PC-3 (cell line): ENCODE measurements around the gene NRARP. TPM values are rescaled to one million over a fixed set of nuclear protein-coding genes. Genes with fewer than 3 reads are reported as not detected.

Experiments
- ATAC-seq: fragments of 200-7000 bp; cut with Tn5 transposase; 2 replicates; pipeline ENCODE4 v1.9.1; 2020; ENCODE audit warnings: mild to moderate bottlenecking, moderate library complexity
- BruUV-seq: library from RNA; stranded (reverse); fragments of 400-500 nt; replicated peaks from 2 replicates; lab custom pipeline; 2021; lab: Mats Ljungman, UMichigan
- CTCF ChIA-PET: fragments of 300-600 bp; sonication (Branson Sonifier 250); formaldehyde crosslinking; loops from one replicate; lab custom pipeline; 2022; ENCODE audit warnings: antibody characterized with exemption; lab: Charles Lee
- POLR2A ChIA-PET: fragments of 300-600 bp; sonication (Branson Sonifier 250); formaldehyde crosslinking; loops from one replicate; lab custom pipeline; 2022; ENCODE audit warnings: antibody characterized with exemption; ENCODE audit not compliant: unreplicated experiment; lab: Charles Lee
- DNase-seq: peaks from one replicate; pipeline ENCODE4 v3.0.0-alpha.2; 2015
- H2AFZ ChIP-seq: fragments of 300-600 bp; sonication (generic); 2 replicates; pipeline ENCODE4 v1.6.0; 2016; ENCODE audit warnings: antibody characterized with exemption, low read length
- H3F3A ChIP-seq: fragments of 300-600 bp; sonication (generic); one replicate; pipeline ENCODE4 v1.6.0; 2017; ENCODE audit warnings: antibody characterized with exemption, low read length, control low read depth, mild to moderate bottlenecking; ENCODE audit not compliant: unreplicated experiment
- H3K27ac ChIP-seq: fragments of 300-600 bp; sonication (generic); 2 replicates; pipeline ENCODE4 v1.5.1; 2016; ENCODE audit warnings: mild to moderate bottlenecking, low read length
- H3K27me3 ChIP-seq: fragments of 300-600 bp; sonication (generic); 2 replicates; pipeline ENCODE4 v1.6.1; 2016; ENCODE audit warnings: low read length, mixed read lengths
- H3K36me3 ChIP-seq: fragments of 300-600 bp; sonication (generic); 2 replicates; pipeline ENCODE4 v1.6.1; 2016; ENCODE audit warnings: low read depth, mixed run types, low read length, mixed read lengths
- H3K4me1 ChIP-seq: fragments of 300-600 bp; sonication (generic); 2 replicates; pipeline ENCODE4 v1.5.1; 2016; ENCODE audit warnings: low read length; ENCODE audit not compliant: insufficient read depth
- H3K4me2 ChIP-seq: fragments of 300-600 bp; sonication (generic); 2 replicates; pipeline ENCODE4 v1.6.0; 2016; ENCODE audit warnings: low read length
- H3K4me3 ChIP-seq: fragments of 300-600 bp; sonication (generic); 2 replicates; pipeline ENCODE4 v1.5.1; 2016; ENCODE audit warnings: mild to moderate bottlenecking, low read length, mixed read lengths
- H3K79me2 ChIP-seq: fragments of 300-600 bp; sonication (generic); 2 replicates; pipeline ENCODE4 v1.6.1; 2017; ENCODE audit warnings: low read length, mixed read lengths
- H3K9ac ChIP-seq: fragments of 300-600 bp; sonication (generic); 2 replicates; pipeline ENCODE4 v1.6.0; 2016; ENCODE audit warnings: mild to moderate bottlenecking, low read length
- H3K9me2 ChIP-seq: fragments of 300-600 bp; sonication (generic); replicated peaks from 2 replicates; pipeline ENCODE4 v1.6.1; 2016; ENCODE audit warnings: mixed run types, low read length, mixed read lengths
- H3K9me3 ChIP-seq: fragments of 300-600 bp; sonication (generic); 2 replicates; pipeline ENCODE4 v1.6.1; 2016; ENCODE audit warnings: low read length, mixed read lengths
- H4K20me1 ChIP-seq: fragments of 300-600 bp; sonication (generic); 2 replicates; pipeline ENCODE4 v1.6.1; 2016; ENCODE audit warnings: low read length, mixed read lengths
- CTCF ChIP-seq: fragments of 300-600 bp; sonication (generic); conservative IDR thresholded peaks from 2 replicates; pipeline ENCODE4 v1.5.1; 2017; ENCODE audit warnings: antibody characterized with exemption, low read depth, mild to moderate bottlenecking, low read length
- EZH2 ChIP-seq: fragments of 300-600 bp; sonication (generic); IDR thresholded peaks from one replicate; pipeline ENCODE4 v1.6.1; 2017; ENCODE audit warnings: antibody characterized with exemption, mild to moderate bottlenecking, low read length; ENCODE audit not compliant: unreplicated experiment
- EZH2phosphoT487 ChIP-seq: fragments of 300-600 bp; sonication (generic); IDR thresholded peaks from 2 replicates; pipeline ENCODE4 v1.6.1; 2018; ENCODE audit warnings: mild to moderate bottlenecking, antibody characterized with exemption, low read length, borderline replicate concordance
- intact Hi-C: fragments of 100-400 bp; cut with micrococcal nuclease; formaldehyde crosslinking; loops from 2 replicates; pipeline ENCODE4 v1.9.0; 2023
- total RNA-seq: library from RNA; depleted of rRNA; stranded (reverse); fragments of >200 nt; gene quantifications from 2 replicates; pipeline ENCODE4 v1.2.3, GENCODE V29; 2014

NRARP gene
- total RNA-seq, 1 experiment from 2014 or later, result 36.8 TPM

GRCh38 chr9:137300567-137301080 lies 1.4 kb downstream of the NRARP start:
- peak overlapping the region; percentile 30; the same call in 1 of the 2 replicates for H3K27ac ChIP-seq
- no peaks in the 10 kb centered on the region for H3F3A ChIP-seq
- peaks cover 5% of the 10 kb centered on the region; the same call in 1 of the 2 replicates for H3K4me1 ChIP-seq
- no TSS peak for BruUV-seq
- DNase-seq (no peak), ATAC-seq (no peak)
- no peaks in the 10 kb centered on the region for H3K27me3 ChIP-seq
- ChIA-PET POLR2A (no interaction called here), CTCF (no interaction called here)
- peak overlapping the region; percentile 89 for H3K4me3 ChIP-seq
- no peak for TF ChIP-seq CTCF
- no peak for TF ChIP-seq EZH2phosphoT487
- TF ChIP-seq EZH2, result no peak
- peaks cover 10% of the 10 kb centered on the region for H4K20me1 ChIP-seq
- peak overlapping the region; percentile 89 for H3K4me2 ChIP-seq
- H2AFZ ChIP-seq, result no peak overlapping the region
- H3K79me2 ChIP-seq, result peaks cover 15% of the 10 kb centered on the region
- peak overlapping the region; percentile 73 for H3K9ac ChIP-seq
- no peaks in the 10 kb centered on the region for H3K9me2 ChIP-seq
- H3K9me3 ChIP-seq, result no peaks in the 10 kb centered on the region
- H3K36me3 ChIP-seq, result no peaks in the 10 kb centered on the region
- intact Hi-C loops, result no loop called here

DNA sequence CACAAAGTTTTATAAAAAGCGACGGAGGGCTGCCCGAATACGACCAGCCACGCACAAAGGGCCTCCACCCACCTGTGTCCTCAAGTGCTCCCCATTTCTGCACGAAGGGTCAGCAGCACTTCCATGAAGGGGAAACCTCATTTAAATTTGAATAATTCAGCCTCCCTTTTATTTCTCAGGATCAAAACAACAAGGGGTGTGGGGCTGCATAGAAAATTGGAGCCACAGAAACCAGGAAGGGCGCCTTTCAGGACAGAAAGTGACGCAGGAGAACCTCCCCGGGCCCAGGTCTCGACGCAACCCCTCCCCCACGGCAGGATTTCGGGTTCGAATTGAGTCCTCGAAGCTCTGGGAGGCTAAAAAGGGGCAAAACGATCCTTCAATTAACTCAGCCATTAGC lies 2.1 kb downstream of the NRARP start:
- H3K9ac ChIP-seq, result peak overlapping the region; percentile 73; the same call in 1 of the 2 replicates
- DNase-seq, result no peak
- H3K27ac ChIP-seq, result no peak overlapping the region
- H3K4me2 ChIP-seq, result peak overlapping the region; percentile 89
- intact Hi-C loops, result no loop called here
- H3K9me2 ChIP-seq, result no peaks in the 10 kb centered on the region
- peaks cover 5% of the 10 kb centered on the region; the same call in 1 of the 2 replicates for H3K4me1 ChIP-seq
- no peak overlapping the region for H2AFZ ChIP-seq
- no peaks in the 10 kb centered on the region for H3K9me3 ChIP-seq
- H3K36me3 ChIP-seq, result no peaks in the 10 kb centered on the region
- H3K4me3 ChIP-seq, result peak overlapping the region; percentile 89
- BruUV-seq, result TSS peak; percentile 83
- TF ChIP-seq EZH2phosphoT487 (no peak), CTCF (no peak), EZH2 (no peak)
- CTCF ChIA-PET, result no interaction called here
- POLR2A ChIA-PET, result no interaction called here
- peaks cover 15% of the 10 kb centered on the region for H3K79me2 ChIP-seq
- no peak for ATAC-seq
- peaks cover 10% of the 10 kb centered on the region for H4K20me1 ChIP-seq
- no peaks in the 10 kb centered on the region for H3F3A ChIP-seq
- H3K27me3 ChIP-seq, result no peaks in the 10 kb centered on the region

GRCh38 chr9:137299203-137299565 lies 2.9 kb downstream of the NRARP start:
- Histone ChIP-seq H3K4me3 (no peak overlapping the region), H3K4me2 (no peak overlapping the region), H3K27ac (no peak overlapping the region), H3K27me3 (no peaks in the 10 kb centered on the region), H3K36me3 (no peaks in the 10 kb centered on the region), H3K9me3 (no peaks in the 10 kb centered on the region), H3K4me1 (peaks cover 5% of the 10 kb centered on the region; the same call in 1 of the 2 replicates), H2AFZ (no peak overlapping the region), H4K20me1 (peaks cover 10% of the 10 kb centered on the region), H3F3A (no peaks in the 10 kb centered on the region), H3K9ac (no peak overlapping the region), H3K9me2 (no peaks in the 10 kb centered on the region), H3K79me2 (peaks cover 15% of the 10 kb centered on the region)
- ChIA-PET CTCF (no interaction called here), POLR2A (interaction anchor here (0.6 kb wide), 1 partner anchor 23 kb away, joined by 4 read pairs; no protein-coding TSS in a partner anchor)
- intact Hi-C loops, result no loop called here
- no TSS peak for BruUV-seq
- no peak for TF ChIP-seq EZH2
- TF ChIP-seq CTCF, result no peak
- no peak for TF ChIP-seq EZH2phosphoT487
- DNase-seq (no peak), ATAC-seq (no peak)
